GM19240 (cell line): ENCODE results near the gene GOLM1.
A peak's percentile ranks its signal among the peaks of the same experiment; 100 is the strongest.
"Not testable (repeated sequence)": the region's sequence is repeated elsewhere in the genome, so short reads cannot be mapped to it uniquely, and the experiment has no call there.

ENCODE experiments used
- DNase-seq: peaks from one replicate; pipeline ENCODE4 v3.0.0; 2011; ENCODE audit warnings: low spot score; ENCODE audit not compliant: insufficient read length

GOLM1 gene

GRCh38 chr9:86098824-86099700 is at the start of gene GOLM1:
TSS of gene GOLM1 (minus strand) at chr9:86099558. CDS start at chr9:86079320, 20,238 bp downstream.
- DNase-seq: peak; percentile 33

GRCh38 chr9:86146671-86147070 is 47.3 kb upstream of the GOLM1 start:
- DNase-seq: not testable (repeated sequence)

- not testable (repeated sequence) for DNase-seq
Measured at GRCh38 chr9:86145960-86146359, 46.6 kb upstream of the GOLM1 start.

GRCh38 chr9:86142973-86143372 is 43.6 kb upstream of the GOLM1 start:
- no peak for DNase-seq

- no peak for DNase-seq
Measured at GRCh38 chr9:86141843-86142242, 42.5 kb upstream of the GOLM1 start.

GRCh38 chr9:86135371-86135770 is 36.0 kb upstream of the GOLM1 start:
- no peak for DNase-seq

GRCh38 chr9:86134361-86134760 is 35.0 kb upstream of the GOLM1 start:
- no peak for DNase-seq

GRCh38 chr9:86128235-86128822 is 29.0 kb upstream of the GOLM1 start:
- no peak for DNase-seq

- DNase-seq: no peak
Measured at GRCh38 chr9:86126998-86127972, 27.9 kb upstream of the GOLM1 start.

GRCh38 chr9:86122311-86122710 is 23.0 kb upstream of the GOLM1 start:
- no peak for DNase-seq

- DNase-seq: no peak
Measured at GRCh38 chr9:86119457-86119856, 20.1 kb upstream of the GOLM1 start.

- DNase-seq: no peak
Measured at GRCh38 chr9:86116425-86116824, 17.1 kb upstream of the GOLM1 start.

GRCh38 chr9:86115886-86116285 is 16.5 kb upstream of the GOLM1 start:
- DNase-seq: no peak

- no peak for DNase-seq
Measured at GRCh38 chr9:86112057-86112456, 12.7 kb upstream of the GOLM1 start.

GRCh38 chr9:86102626-86103025 is 3.3 kb upstream of the GOLM1 start:
- no peak for DNase-seq

GRCh38 chr9:86099701-86100364 is 475 bp upstream of the GOLM1 start:
- DNase-seq: no peak

- no peak for DNase-seq
Measured at GRCh38 chr9:86097510-86098224, 1.7 kb downstream of the GOLM1 start.

GRCh38 chr9:86096386-86096785 is 3.0 kb downstream of the GOLM1 start:
- no peak for DNase-seq

GRCh38 chr9:86093788-86094555 is 5.4 kb downstream of the GOLM1 start:
- DNase-seq: no peak

GRCh38 chr9:86091477-86091876 is 7.9 kb downstream of the GOLM1 start:
- no peak for DNase-seq
